ENCODE results near the gene ASB3. TPM values are rescaled to one million over a fixed set of nuclear protein-coding genes. Genes with fewer than 3 reads are reported as not detected.

ASB3 gene
- polyA plus RNA-seq, 1 donor from 2014 or later: 60.4 TPM

GRCh38 chr2:53690876-53691275 lies 95.9 kb downstream of the ASB3 start:
- no peak overlapping the region for H3K27ac ChIP-seq (ENCODE audit: low read length)
- H3F3A ChIP-seq (ENCODE audit: insufficient read depth, low read length, poor library complexity, severe bottlenecking): no peaks in the 10 kb centered on the region
- H3K79me2 ChIP-seq (replicated peaks; ENCODE audit: insufficient read depth, low read length): no peaks in the 10 kb centered on the region
- H2AFZ ChIP-seq (ENCODE audit: low read depth, low read length): no peak overlapping the region
- no peak overlapping the region for H3K4me2 ChIP-seq (ENCODE audit: low read length)
- H3K9ac ChIP-seq (ENCODE audit: low read length): no peak overlapping the region
- no peaks in the 10 kb centered on the region for H3K9me3 ChIP-seq (ENCODE audit: low read length)
- no peaks in the 10 kb centered on the region for H3K27me3 ChIP-seq (ENCODE audit: insufficient read depth, low read depth, low read length)
- H4K20me1 ChIP-seq (ENCODE audit: insufficient read depth): no peaks in the 10 kb centered on the region
- no peak for TF ChIP-seq MXI1 (conservative IDR thresholded peaks at IDR 0.05; ENCODE audit: poor library complexity, severe bottlenecking)
- TF ChIP-seq RAD21 (conservative IDR thresholded peaks at IDR 0.05): no peak
- TF ChIP-seq POLR2AphosphoS5 (IDR thresholded peaks at IDR 0.05): no peak
- TF ChIP-seq EP300 (conservative IDR thresholded peaks at IDR 0.05; ENCODE audit: poor library complexity, severe bottlenecking): no peak
- no peak for TF ChIP-seq CTCF (IDR thresholded peaks at IDR 0.05; ENCODE audit: poor library complexity, severe bottlenecking)
- TF ChIP-seq SMC3 (conservative IDR thresholded peaks at IDR 0.05; ENCODE audit: poor library complexity): no peak
- TF ChIP-seq TAF1 (IDR thresholded peaks at IDR 0.05; ENCODE audit: low read depth): no peak
- no peak for TF ChIP-seq REST (IDR thresholded peaks at IDR 0.05; ENCODE audit: borderline replicate concordance)
- no peak for TF ChIP-seq EZH2 (IDR thresholded peaks at IDR 0.05; ENCODE audit: borderline replicate concordance, insufficient read depth, low read length, poor library complexity, severe bottlenecking)
- H3K4me3 ChIP-seq (ENCODE audit: low read length): no peak overlapping the region
- H3K36me3 ChIP-seq (ENCODE audit: insufficient read depth, low read length): no peaks in the 10 kb centered on the region
- no peaks in the 10 kb centered on the region for H3K9me2 ChIP-seq (ENCODE audit: insufficient read depth, low read length)

- H3K9me3 ChIP-seq (ENCODE audit: low read length): no peaks in the 10 kb centered on the region
- no peak overlapping the region for H3K4me2 ChIP-seq (ENCODE audit: low read length)
- H3K4me3 ChIP-seq (ENCODE audit: low read length): no peak overlapping the region
- no peaks in the 10 kb centered on the region for H3K79me2 ChIP-seq (replicated peaks; ENCODE audit: insufficient read depth, low read length)
- no peak overlapping the region for H3K27ac ChIP-seq (ENCODE audit: low read length)
- H4K20me1 ChIP-seq (ENCODE audit: insufficient read depth): no peaks in the 10 kb centered on the region
- no peaks in the 10 kb centered on the region for H3F3A ChIP-seq (ENCODE audit: insufficient read depth, low read length, poor library complexity, severe bottlenecking)
- TF ChIP-seq POLR2AphosphoS5 (IDR thresholded peaks at IDR 0.05) (no peak), EP300 (conservative IDR thresholded peaks at IDR 0.05; ENCODE audit: poor library complexity, severe bottlenecking) (no peak), REST (IDR thresholded peaks at IDR 0.05; ENCODE audit: borderline replicate concordance) (no peak), CTCF (IDR thresholded peaks at IDR 0.05; ENCODE audit: poor library complexity, severe bottlenecking) (no peak)
- no peak overlapping the region for H2AFZ ChIP-seq (ENCODE audit: low read depth, low read length)
- H3K27me3 ChIP-seq (ENCODE audit: insufficient read depth, low read depth, low read length): no peaks in the 10 kb centered on the region
- H3K9me2 ChIP-seq (ENCODE audit: insufficient read depth, low read length): no peaks in the 10 kb centered on the region
- H3K36me3 ChIP-seq (ENCODE audit: insufficient read depth, low read length): no peaks in the 10 kb centered on the region
- no peak overlapping the region for H3K9ac ChIP-seq (ENCODE audit: low read length)
Measured at GRCh38 chr2:53672881-53673522, 113.8 kb downstream of the ASB3 start.

Data from neural cell (in vitro differentiated cells).